A673 (cell line): ENCODE measurements around the gene MAST4. TPM values are rescaled to one million over a fixed set of nuclear protein-coding genes. Genes with fewer than 3 reads are reported as not detected.

Source experiments
- BruUV-seq: library from RNA; stranded (reverse); fragments of 400-500 nt; replicated peaks from 2 replicates; lab custom pipeline; 2021; lab: Mats Ljungman, UMichigan
- CTCF ChIA-PET: fragments of 300-600 bp; sonication (Branson Sonifier 250); formaldehyde crosslinking; loops from one replicate; lab custom pipeline; 2022; ENCODE audit warnings: antibody characterized with exemption; lab: Charles Lee
- POLR2A ChIA-PET: fragments of 300-600 bp; sonication (Branson Sonifier 250); formaldehyde crosslinking; loops from one replicate; lab custom pipeline; 2022; ENCODE audit warnings: antibody characterized with exemption; ENCODE audit not compliant: low non-redundant PET; lab: Charles Lee
- DNase-seq: peaks from one replicate; pipeline ENCODE4 v3.0.0-alpha.2; 2015; ENCODE audit warnings: low spot score
- H3K27ac ChIP-seq: fragments of 200-600 bp; sonication (generic); 2 replicates; pipeline ENCODE4 v1.5.1; 2016; ENCODE audit warnings: mixed run types, low read depth, mild to moderate bottlenecking, mixed read lengths, antibody characterized with exemption, low read length; ENCODE audit not compliant: poor library complexity, severe bottlenecking
- H3K27me3 ChIP-seq: fragments of 200-600 bp; sonication (generic); replicated peaks from 2 replicates; pipeline ENCODE4 v1.6.1; 2017; ENCODE audit warnings: mixed run types, low read depth, mild to moderate bottlenecking, mixed read lengths, antibody characterized with exemption, low read length; ENCODE audit not compliant: insufficient read depth, poor library complexity
- H3K36me3 ChIP-seq: fragments of 200-600 bp; sonication (generic); 2 replicates; pipeline ENCODE4 v1.6.1; 2016; ENCODE audit warnings: mixed run types, mild to moderate bottlenecking, mixed read lengths, antibody characterized with exemption, low read length; ENCODE audit not compliant: insufficient read depth, poor library complexity, severe bottlenecking
- H3K4me1 ChIP-seq: fragments of 200-600 bp; sonication (generic); 2 replicates; pipeline ENCODE4 v1.6.1; 2017; ENCODE audit warnings: mixed run types, mild to moderate bottlenecking, mixed read lengths, antibody characterized with exemption, low read length; ENCODE audit not compliant: insufficient read depth, poor library complexity, severe bottlenecking
- H3K4me3 ChIP-seq: fragments of 200-600 bp; sonication (generic); 2 replicates; pipeline ENCODE4 v1.5.1; 2016; ENCODE audit warnings: low read depth, mixed run types, mild to moderate bottlenecking, mixed read lengths, low read length; ENCODE audit not compliant: poor library complexity, severe bottlenecking
- H3K9me3 ChIP-seq: fragments of 200-600 bp; sonication (generic); 2 replicates; pipeline ENCODE4 v1.6.1; 2016; ENCODE audit warnings: mixed run types, low read depth, mild to moderate bottlenecking, mixed read lengths, antibody characterized with exemption, low read length; ENCODE audit not compliant: poor library complexity, severe bottlenecking
- CTCF ChIP-seq: fragments of 300-800, 200-600 bp; sonication (generic); conservative IDR thresholded peaks from 2 replicates; pipeline ENCODE4 v1.5.1; 2017; ENCODE audit warnings: low read depth, mild to moderate bottlenecking, antibody characterized with exemption, low read length, moderate library complexity, mixed read lengths
- EZH2 ChIP-seq: fragments of 200-600 bp; sonication (generic); IDR thresholded peaks from 2 replicates; pipeline ENCODE4 v1.6.1; 2017; ENCODE audit warnings: borderline replicate concordance, low read depth, mild to moderate bottlenecking, mixed read lengths, antibody characterized with exemption, low read length; ENCODE audit not compliant: poor library complexity, severe bottlenecking
- intact Hi-C: fragments of 100-400 bp; cut with micrococcal nuclease; formaldehyde crosslinking; loops from one replicate; pipeline ENCODE4 v1.10.0; 2022; ENCODE audit not compliant: unreplicated experiment
- total RNA-seq: library from RNA; stranded (reverse); gene quantifications from 2 replicates; pipeline ENCODE4 v1.2.3, GENCODE V29; 2021

MAST4 gene
- total RNA-seq, 1 experiment from 2014 or later, result 4.5 TPM

GRCh38 chr5:66639037-66639436, 42.8 kb downstream of the MAST4 start:
- H3K4me3 ChIP-seq, result no peak overlapping the region
- no peaks in the 10 kb centered on the region for H3K9me3 ChIP-seq
- DNase-seq, result no peak
- no peak overlapping the region for H3K27ac ChIP-seq
- no peaks in the 10 kb centered on the region for H3K27me3 ChIP-seq
- no peak for TF ChIP-seq EZH2
- TF ChIP-seq CTCF, result no peak
- ChIA-PET POLR2A (no interaction called here), CTCF (no interaction called here)
- H3K36me3 ChIP-seq, result no peaks in the 10 kb centered on the region
- no peaks in the 10 kb centered on the region for H3K4me1 ChIP-seq
- BruUV-seq, result no TSS peak
- intact Hi-C loops, result no loop called here

GRCh38 chr5:66642538-66642937, 46.3 kb downstream of the MAST4 start:
- no peak overlapping the region for H3K27ac ChIP-seq
- no peak for TF ChIP-seq EZH2
- no peak for TF ChIP-seq CTCF
- no peaks in the 10 kb centered on the region for H3K36me3 ChIP-seq
- CTCF ChIA-PET, result no interaction called here
- no peaks in the 10 kb centered on the region for H3K9me3 ChIP-seq
- BruUV-seq, result no TSS peak
- no peak overlapping the region for H3K4me3 ChIP-seq
- no peak for DNase-seq
- H3K27me3 ChIP-seq, result no peaks in the 10 kb centered on the region
- no peaks in the 10 kb centered on the region for H3K4me1 ChIP-seq
- POLR2A ChIA-PET, result no interaction called here
- intact Hi-C loops, result no loop called here

- ChIA-PET POLR2A (no interaction called here), CTCF (no interaction called here)
- BruUV-seq, result no TSS peak
- Histone ChIP-seq H3K36me3 (no peaks in the 10 kb centered on the region), H3K9me3 (no peaks in the 10 kb centered on the region), H3K27ac (no peak overlapping the region), H3K27me3 (no peaks in the 10 kb centered on the region), H3K4me1 (no peaks in the 10 kb centered on the region), H3K4me3 (no peak overlapping the region)
- intact Hi-C loops, result no loop called here
- TF ChIP-seq EZH2 (no peak), CTCF (no peak)
- DNase-seq, result no peak
Observed at GRCh38 chr5:66643387-66643786, 47.2 kb downstream of the MAST4 start.
